B cell (primary cell): ENCODE measurements around the gene MYCBPAP.

ENCODE experiments used
- CTCF ChIP-seq: fragments of 200-600 bp; IDR thresholded peaks from one replicate; pipeline ENCODE4 v1.8.0; 2022; ENCODE audit warnings: antibody characterized with exemption, mild to moderate bottlenecking
- EZH2 ChIP-seq: IDR thresholded peaks from 2 replicates; pipeline ENCODE4 v1.6.1; 2012; ENCODE audit warnings: borderline replicate concordance, low read depth, mild to moderate bottlenecking, moderate library complexity, low read length; ENCODE audit not compliant: insufficient read depth, poor library complexity, severe bottlenecking

GRCh38 chr17:50472286-50472685 lies 36.0 kb upstream of the MYCBPAP start:
- TF ChIP-seq CTCF (no peak), EZH2 (no peak)
